Keratinocyte (primary cell): ENCODE measurements around the gene LHFPL2. TPM values are rescaled to one million over a fixed set of nuclear protein-coding genes. Genes with fewer than 3 reads are reported as not detected.

ENCODE experiments used
- DNase-seq: peaks from one replicate; pipeline ENCODE4 v3.0.0-alpha.2; 2011; ENCODE audit warnings: low read depth, missing footprints, low spot score
- FAIRE-seq: peaks from 2 replicates; lab custom pipeline; 2011; peaks lifted over from hg19 to GRCh38; lab: Jason Lieb, UNC
- H2AFZ ChIP-seq: 2 replicates; pipeline ENCODE4 v1.6.0; 2012; ENCODE audit warnings: low read length, control low read depth, inconsistent platforms; ENCODE audit not compliant: control insufficient read depth
- H3K27ac ChIP-seq: 2 replicates; pipeline ENCODE4 v1.5.1; 2011; ENCODE audit warnings: low read length; ENCODE audit not compliant: control insufficient read depth, insufficient read depth
- H3K27me3 ChIP-seq: 3 replicates; pipeline ENCODE4 v1.6.0; 2011; ENCODE audit warnings: low read length; ENCODE audit not compliant: control insufficient read depth, insufficient read depth; ENCODE audit errors: extremely low read depth
- H3K36me3 ChIP-seq, 2 experiments: 2 replicates in 1 of 2; 3 replicates in 1 of 2; pipeline ENCODE4 v1.5.1; 2011; ENCODE audit warnings: low read length in 2 of 2, mild to moderate bottlenecking in 1 of 2; ENCODE audit not compliant: control insufficient read depth in 2 of 2, insufficient read depth in 2 of 2; ENCODE audit errors: extremely low read depth in 1 of 2
- H3K4me1 ChIP-seq: 3 replicates; pipeline ENCODE4 v1.5.1; 2011; ENCODE audit warnings: low read length; ENCODE audit not compliant: control insufficient read depth, insufficient read depth; ENCODE audit errors: extremely low read depth
- H3K4me2 ChIP-seq: 3 replicates; pipeline ENCODE4 v1.6.0; 2011; ENCODE audit warnings: low read depth, low read length; ENCODE audit not compliant: control insufficient read depth, insufficient read depth; ENCODE audit errors: extremely low read depth
- H3K4me3 ChIP-seq, 3 experiments: fragments of 200-600 bp in 1 of 3; sonication (generic) in 1 of 3; 2 replicates in 2 of 3; 3 replicates in 1 of 3; pipeline ENCODE4 v1.5.1; 2011 to 2016; ENCODE audit warnings: low read length in 3 of 3, mild to moderate bottlenecking in 3 of 3, control low read depth in 2 of 3, inconsistent platforms in 1 of 3, low read depth in 1 of 3, mixed read lengths in 1 of 3, mixed run types in 1 of 3, moderate library complexity in 1 of 3; ENCODE audit not compliant: control insufficient read depth in 2 of 3, insufficient read depth in 2 of 3; ENCODE audit errors: extremely low read depth in 1 of 3
- H3K79me2 ChIP-seq: 2 replicates; pipeline ENCODE4 v1.6.0; 2012; ENCODE audit warnings: low read length; ENCODE audit not compliant: control insufficient read depth, insufficient read depth
- H3K9ac ChIP-seq: 3 replicates; pipeline ENCODE4 v1.6.0; 2011; ENCODE audit warnings: low read length; ENCODE audit not compliant: control insufficient read depth, insufficient read depth; ENCODE audit errors: extremely low read depth
- H3K9me1 ChIP-seq: 3 replicates; pipeline ENCODE4 v1.6.0; 2011; ENCODE audit warnings: low read length; ENCODE audit not compliant: control insufficient read depth, insufficient read depth; ENCODE audit errors: extremely low read depth
- H3K9me3 ChIP-seq: 2 replicates; pipeline ENCODE4 v1.5.1; 2012; ENCODE audit warnings: low read depth, low read length; ENCODE audit not compliant: control insufficient read depth
- H4K20me1 ChIP-seq: 3 replicates; pipeline ENCODE4 v1.6.0; 2011; ENCODE audit warnings: low read length; ENCODE audit not compliant: control insufficient read depth, insufficient read depth; ENCODE audit errors: extremely low read depth
- EZH2 ChIP-seq: IDR thresholded peaks from one replicate; pipeline ENCODE4 v1.6.1; 2012; ENCODE audit warnings: inconsistent platforms, mild to moderate bottlenecking, low read length, moderate library complexity
- dilution Hi-C: fragments of 300-500 bp; cut with MboI; formaldehyde crosslinking; loops from one replicate; pipeline ENCODE4 v1.7.0; 2020; ENCODE audit warnings: low sequenced_read_pairs; ENCODE audit not compliant: extremely low pct_ligation_motif_present
- polyA plus RNA-seq, 5 experiments: library from polyadenylated mRNA; depleted of rRNA in 3 of 5; stranded (reverse) in 3 of 5; stranded (forward) in 1 of 5; unstranded in 1 of 5; fragments of >200 nt; gene quantifications; 1 replicate in 1 of 5; 2 replicates in 3 of 5; 3 replicates in 1 of 5; pipeline versions ENCODE4 v1.2.1 to v1.2.3, GENCODE V29; 2011 to 2012; ENCODE audit warnings: missing spikeins in 2 of 5, low read depth in 1 of 5, low replicate concordance in 1 of 5
- TF ChIP-seq, protein P1 (sequence below), 3 experiments: IDR thresholded peaks in 1 of 3; conservative IDR thresholded peaks in 1 of 3; optimal IDR thresholded peaks in 1 of 3; 2 replicates in 2 of 3; 3 replicates in 1 of 3; pipeline versions ENCODE3 to v1.5.1; 2011; ENCODE audit warnings: low read length in 3 of 3, mild to moderate bottlenecking in 3 of 3, moderate library complexity in 2 of 3, control low read depth in 1 of 3, inconsistent platforms in 1 of 3; ENCODE audit not compliant: insufficient read depth in 2 of 3; ENCODE audit errors: extremely low read depth in 1 of 3

Gene LHFPL2
- polyA plus RNA-seq, 1 donor (not counting 4 experiments of a cell fraction or from before 2014, with no cell fraction given), result 11.4 TPM

GRCh38 chr5:78476795-78477194 is 171.8 kb downstream of the LHFPL2 start:
- peaks cover 2% of the 10 kb centered on the region for H3K4me1 ChIP-seq
- no peak overlapping the region for H3K9ac ChIP-seq
- TF ChIP-seq EZH2, result no peak
- TF ChIP-seq, protein P1, sequence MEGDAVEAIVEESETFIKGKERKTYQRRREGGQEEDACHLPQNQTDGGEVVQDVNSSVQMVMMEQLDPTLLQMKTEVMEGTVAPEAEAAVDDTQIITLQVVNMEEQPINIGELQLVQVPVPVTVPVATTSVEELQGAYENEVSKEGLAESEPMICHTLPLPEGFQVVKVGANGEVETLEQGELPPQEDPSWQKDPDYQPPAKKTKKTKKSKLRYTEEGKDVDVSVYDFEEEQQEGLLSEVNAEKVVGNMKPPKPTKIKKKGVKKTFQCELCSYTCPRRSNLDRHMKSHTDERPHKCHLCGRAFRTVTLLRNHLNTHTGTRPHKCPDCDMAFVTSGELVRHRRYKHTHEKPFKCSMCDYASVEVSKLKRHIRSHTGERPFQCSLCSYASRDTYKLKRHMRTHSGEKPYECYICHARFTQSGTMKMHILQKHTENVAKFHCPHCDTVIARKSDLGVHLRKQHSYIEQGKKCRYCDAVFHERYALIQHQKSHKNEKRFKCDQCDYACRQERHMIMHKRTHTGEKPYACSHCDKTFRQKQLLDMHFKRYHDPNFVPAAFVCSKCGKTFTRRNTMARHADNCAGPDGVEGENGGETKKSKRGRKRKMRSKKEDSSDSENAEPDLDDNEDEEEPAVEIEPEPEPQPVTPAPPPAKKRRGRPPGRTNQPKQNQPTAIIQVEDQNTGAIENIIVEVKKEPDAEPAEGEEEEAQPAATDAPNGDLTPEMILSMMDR (optimal IDR thresholded peaks at IDR 0.05 in 1 of 3, IDR thresholded peaks at IDR 0.05 in 1 of 3, conservative IDR thresholded peaks at IDR 0.05 in 1 of 3; ENCODE audit: extremely low read depth in 1 of 3, insufficient read depth in 2 of 3, low read length in 3 of 3), result no peak
- no peaks in the 10 kb centered on the region for H3K9me3 ChIP-seq
- H2AFZ ChIP-seq, result no peak overlapping the region
- no peak for DNase-seq
- H3K4me3 ChIP-seq, result no peak overlapping the region
- no peaks in the 10 kb centered on the region for H3K9me1 ChIP-seq
- H4K20me1 ChIP-seq, result no peaks in the 10 kb centered on the region
- FAIRE-seq, result no peak
- dilution Hi-C loops, result no loop called here
- no peak overlapping the region for H3K4me2 ChIP-seq
- no peaks in the 10 kb centered on the region for H3K27me3 ChIP-seq
- H3K79me2 ChIP-seq, result no peaks in the 10 kb centered on the region
- no peaks in the 10 kb centered on the region for H3K36me3 ChIP-seq
- no peak overlapping the region for H3K27ac ChIP-seq

DNA sequence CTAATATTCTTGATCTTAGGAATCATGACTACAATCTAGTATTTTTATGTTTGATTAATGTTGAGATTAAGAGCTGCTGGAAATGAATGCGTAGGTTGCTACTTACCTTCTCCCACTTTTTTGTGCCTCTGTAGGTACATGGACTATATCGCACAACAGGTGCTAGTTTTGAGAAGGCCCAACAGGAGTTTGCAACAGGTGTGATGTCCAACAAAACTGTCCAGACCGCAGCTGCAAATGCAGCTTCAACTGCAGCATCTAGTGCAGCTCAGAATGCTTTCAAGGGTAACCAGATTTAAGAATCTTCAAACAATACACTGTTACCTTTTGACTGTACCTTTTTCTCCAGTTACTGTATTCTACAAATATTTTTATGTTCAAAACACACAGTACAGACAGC is 173.2 kb downstream of the LHFPL2 start:
- Histone ChIP-seq H3K9me3 (no peaks in the 10 kb centered on the region), H3K9ac (no peak overlapping the region), H3K79me2 (no peaks in the 10 kb centered on the region), H3K27me3 (no peaks in the 10 kb centered on the region), H3K4me3 (no peak overlapping the region), H3K4me2 (no peak overlapping the region), H4K20me1 (no peaks in the 10 kb centered on the region), H3K36me3 (no peaks in the 10 kb centered on the region), H2AFZ (no peak overlapping the region), H3K4me1 (peaks cover 2% of the 10 kb centered on the region), H3K27ac (no peak overlapping the region), H3K9me1 (no peaks in the 10 kb centered on the region)
- dilution Hi-C loops, result no loop called here
- FAIRE-seq, result no peak
- DNase-seq, result no peak
- TF ChIP-seq EZH2, result no peak
- TF ChIP-seq, protein P1 (optimal IDR thresholded peaks at IDR 0.05 in 1 of 3, IDR thresholded peaks at IDR 0.05 in 1 of 3, conservative IDR thresholded peaks at IDR 0.05 in 1 of 3; ENCODE audit: extremely low read depth in 1 of 3, insufficient read depth in 2 of 3, low read length in 3 of 3), result no peak
